Rectal smooth muscle tissue (tissue), 1 donor: ENCODE results near the gene BAHD1.

Source experiments
- H3K27ac ChIP-seq: one replicate; pipeline ENCODE4 v1.7.0; 2013; ENCODE audit warnings: low read depth, low read length, inconsistent platforms
- H3K27me3 ChIP-seq: one replicate; pipeline ENCODE4 v1.7.0; 2013; ENCODE audit warnings: low read length; ENCODE audit not compliant: control insufficient read depth, insufficient read depth
- H3K36me3 ChIP-seq: one replicate; pipeline ENCODE4 v1.7.0; 2013; ENCODE audit warnings: low read length; ENCODE audit not compliant: control insufficient read depth, insufficient read depth
- H3K4me1 ChIP-seq: one replicate; pipeline ENCODE4 v1.7.0; 2013; ENCODE audit warnings: low read length; ENCODE audit not compliant: control insufficient read depth, insufficient read depth
- H3K4me3 ChIP-seq: one replicate; pipeline ENCODE4 v1.7.0; 2013; ENCODE audit warnings: low read length
- H3K9ac ChIP-seq: one replicate; pipeline ENCODE4 v1.7.0; 2013; ENCODE audit warnings: low read length

BAHD1 gene

DNA sequence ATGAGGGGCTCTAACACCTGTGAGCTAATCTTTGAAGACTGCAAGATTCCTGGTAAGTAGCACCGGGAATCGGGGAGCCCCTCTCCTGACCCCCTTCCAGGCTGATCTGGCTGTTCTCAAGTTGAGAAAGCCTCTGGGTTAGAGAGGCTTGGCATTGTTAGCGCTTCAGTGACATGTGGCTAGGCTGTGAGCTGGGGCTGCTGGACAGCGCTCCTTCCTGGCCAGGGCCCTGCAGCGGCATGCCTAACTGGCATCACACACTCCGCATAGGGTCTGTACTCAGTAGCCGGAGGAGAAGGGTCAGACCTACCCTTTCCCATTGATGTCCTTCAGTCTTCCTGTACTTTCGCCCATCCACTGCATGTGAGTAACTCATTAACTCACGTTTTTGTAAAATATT is 27.7 kb upstream of the BAHD1 start:
- peaks cover 47% of the 10 kb centered on the region for H3K36me3 ChIP-seq
- no peaks in the 10 kb centered on the region for H3K27me3 ChIP-seq
- no peak overlapping the region for H3K4me3 ChIP-seq
- H3K27ac ChIP-seq: no peak overlapping the region
- no peaks in the 10 kb centered on the region for H3K4me1 ChIP-seq
- no peak overlapping the region for H3K9ac ChIP-seq

DNA sequence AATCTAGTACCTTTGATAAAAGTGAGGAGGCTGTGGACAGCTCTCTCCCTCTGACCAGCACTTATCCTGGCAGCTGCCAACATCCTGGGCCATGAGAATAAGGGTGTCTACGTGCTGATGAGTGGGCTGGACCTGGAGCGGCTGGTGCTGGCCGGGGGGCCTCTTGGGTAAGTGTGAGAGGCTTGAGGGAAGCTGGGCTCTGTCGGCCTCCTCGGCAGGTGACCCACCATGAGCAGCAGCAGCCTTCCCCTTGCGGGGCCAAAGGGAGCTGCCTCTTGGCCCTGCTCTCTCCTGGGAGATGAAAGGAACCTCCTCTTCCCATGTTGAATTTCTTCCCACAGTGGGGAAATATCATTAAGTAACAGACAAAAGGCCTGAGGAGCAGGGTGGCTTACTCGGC is 25.9 kb upstream of the BAHD1 start:
- no peaks in the 10 kb centered on the region for H3K4me1 ChIP-seq
- H3K27me3 ChIP-seq: no peaks in the 10 kb centered on the region
- H3K4me3 ChIP-seq: no peak overlapping the region
- H3K27ac ChIP-seq: no peak overlapping the region
- H3K36me3 ChIP-seq: peaks cover 44% of the 10 kb centered on the region
- no peak overlapping the region for H3K9ac ChIP-seq

DNA sequence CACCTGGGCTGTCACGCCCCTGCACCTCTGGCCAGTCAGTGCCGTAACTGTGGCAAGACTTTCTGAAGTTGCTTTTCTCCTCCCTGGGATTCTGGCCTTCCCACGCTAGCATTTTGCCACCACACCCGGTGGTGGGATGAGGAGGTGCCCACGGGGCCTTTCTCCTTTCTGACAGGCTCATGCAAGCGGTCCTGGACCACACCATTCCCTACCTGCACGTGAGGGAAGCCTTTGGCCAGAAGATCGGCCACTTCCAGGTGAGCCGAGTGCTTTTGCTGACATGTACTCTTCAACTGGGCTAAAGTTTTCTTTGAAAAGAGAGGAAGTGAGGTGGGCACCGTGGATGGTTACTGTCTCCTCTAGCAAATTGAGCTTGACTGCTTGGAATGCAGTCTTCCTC is 25.5 kb upstream of the BAHD1 start:
- Histone ChIP-seq H3K4me3 (no peak overlapping the region), H3K27ac (no peak overlapping the region), H3K36me3 (peaks cover 43% of the 10 kb centered on the region), H3K9ac (no peak overlapping the region), H3K4me1 (no peaks in the 10 kb centered on the region), H3K27me3 (no peaks in the 10 kb centered on the region)

- H3K36me3 ChIP-seq: peaks cover 36% of the 10 kb centered on the region
- H3K4me1 ChIP-seq: no peaks in the 10 kb centered on the region
- H3K9ac ChIP-seq: no peak overlapping the region
- H3K27me3 ChIP-seq: no peaks in the 10 kb centered on the region
- no peak overlapping the region for H3K4me3 ChIP-seq
- H3K27ac ChIP-seq: no peak overlapping the region
These were observed 24.7 kb upstream of the BAHD1 start for GRCh38 chr15:40416056-40416455.

DNA sequence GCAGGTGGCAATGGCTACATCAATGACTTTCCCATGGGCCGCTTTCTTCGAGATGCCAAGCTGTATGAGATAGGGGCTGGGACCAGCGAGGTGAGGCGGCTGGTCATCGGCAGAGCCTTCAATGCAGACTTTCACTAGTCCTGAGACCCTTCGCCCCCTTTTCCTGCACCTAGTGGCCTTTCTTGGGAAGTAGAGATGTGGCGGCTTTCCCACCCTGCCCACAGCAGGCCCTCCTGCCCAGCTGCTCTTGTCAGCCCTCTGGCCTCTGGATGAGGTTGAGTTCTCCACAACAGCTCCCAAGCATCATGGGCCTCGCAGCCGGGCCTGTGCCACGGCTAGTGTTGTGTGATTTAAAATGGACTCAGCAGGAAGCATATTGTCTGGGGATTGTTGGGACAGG is 22.6 kb upstream of the BAHD1 start:
- Histone ChIP-seq H3K4me1 (no peaks in the 10 kb centered on the region), H3K36me3 (peaks cover 27% of the 10 kb centered on the region), H3K4me3 (no peak overlapping the region)

GRCh38 chr15:40420071-40420713 is 20.6 kb upstream of the BAHD1 start:
- Histone ChIP-seq H3K4me1 (no peaks in the 10 kb centered on the region), H3K27me3 (no peaks in the 10 kb centered on the region), H3K36me3 (peaks cover 20% of the 10 kb centered on the region), H3K27ac (no peak overlapping the region), H3K9ac (no peak overlapping the region), H3K4me3 (no peak overlapping the region)

More for the DNA sequence above, 22.6 kb upstream of the BAHD1 start:
- Histone ChIP-seq H3K9ac (no peak overlapping the region), H3K27me3 (no peaks in the 10 kb centered on the region), H3K27ac (no peak overlapping the region)

DNA sequence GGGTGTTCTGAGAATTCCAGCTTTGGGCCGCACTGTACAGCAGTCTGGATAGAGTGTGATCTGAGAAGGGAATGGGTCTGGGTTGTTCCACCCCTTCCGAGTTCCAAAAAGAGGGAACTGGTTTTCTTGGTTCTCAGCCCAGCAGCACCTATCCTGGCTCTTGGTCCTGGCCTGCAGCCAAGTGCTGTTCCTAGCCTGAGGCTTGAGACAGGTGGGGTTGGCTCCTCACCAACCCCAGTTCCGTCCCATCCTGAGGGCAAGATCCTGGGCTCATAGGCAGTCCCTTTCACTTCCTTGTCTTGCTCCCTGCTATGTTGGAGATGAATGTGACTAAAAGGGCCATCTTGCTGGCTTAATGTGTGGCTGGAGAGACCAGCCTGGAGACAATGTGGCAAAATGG is 20.0 kb upstream of the BAHD1 start:
- H3K9ac ChIP-seq: no peak overlapping the region
- no peak overlapping the region for H3K27ac ChIP-seq
- no peaks in the 10 kb centered on the region for H3K4me1 ChIP-seq

DNA sequence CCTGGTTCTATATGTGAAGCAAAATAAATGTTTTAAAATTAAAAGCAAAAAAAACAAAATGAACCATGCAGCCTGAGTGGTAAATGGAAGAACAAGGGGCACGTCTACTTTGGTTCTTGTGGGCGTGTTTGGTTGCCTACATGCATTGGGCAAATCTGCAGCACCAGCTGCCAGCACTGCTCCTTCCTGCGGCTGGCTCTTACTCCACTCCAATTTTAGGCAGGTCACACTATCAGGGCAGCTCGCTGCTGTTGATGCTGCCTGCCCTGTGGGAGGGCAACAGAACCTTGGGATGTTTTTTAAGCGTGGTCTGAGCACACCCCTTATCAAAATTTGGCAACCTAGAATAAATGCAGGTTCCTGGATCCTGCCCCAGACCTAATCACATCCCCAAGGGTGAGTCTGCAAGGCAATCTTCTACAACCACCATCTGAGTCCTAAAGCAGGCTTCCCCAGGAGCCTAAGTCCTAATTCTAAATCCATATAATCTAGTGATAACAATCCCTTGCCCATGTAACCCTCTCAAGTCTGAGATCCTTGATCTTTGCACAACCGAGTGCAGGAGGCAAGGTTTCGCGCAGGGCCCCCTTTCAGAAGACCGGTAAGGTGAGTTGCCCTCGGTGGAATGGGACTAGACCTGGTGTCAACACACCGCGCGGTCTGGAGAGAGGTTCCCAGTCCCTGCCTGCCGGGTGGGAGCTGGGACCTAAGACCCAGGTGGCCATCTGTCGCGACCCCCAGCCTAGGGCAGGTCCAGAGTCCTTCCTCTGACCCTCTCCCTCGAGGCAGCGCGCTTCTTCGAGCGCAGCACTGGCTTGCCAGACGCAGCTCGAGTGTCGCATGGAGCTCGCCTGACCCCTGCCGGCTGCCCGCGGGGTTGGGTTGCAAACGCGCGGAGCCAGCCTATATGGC is 19.3 kb upstream of the BAHD1 start:
- H3K4me1 ChIP-seq: no peaks in the 10 kb centered on the region
- H3K4me3 ChIP-seq: peak overlapping the region; percentile 49
- no peak overlapping the region for H3K9ac ChIP-seq
- no peaks in the 10 kb centered on the region for H3K27me3 ChIP-seq
- H3K27ac ChIP-seq: no peak overlapping the region
- H3K36me3 ChIP-seq: peaks cover 10% of the 10 kb centered on the region

More for the DNA sequence above, 20.0 kb upstream of the BAHD1 start:
- Histone ChIP-seq H3K4me3 (no peak overlapping the region), H3K36me3 (peaks cover 14% of the 10 kb centered on the region), H3K27me3 (no peaks in the 10 kb centered on the region)

DNA sequence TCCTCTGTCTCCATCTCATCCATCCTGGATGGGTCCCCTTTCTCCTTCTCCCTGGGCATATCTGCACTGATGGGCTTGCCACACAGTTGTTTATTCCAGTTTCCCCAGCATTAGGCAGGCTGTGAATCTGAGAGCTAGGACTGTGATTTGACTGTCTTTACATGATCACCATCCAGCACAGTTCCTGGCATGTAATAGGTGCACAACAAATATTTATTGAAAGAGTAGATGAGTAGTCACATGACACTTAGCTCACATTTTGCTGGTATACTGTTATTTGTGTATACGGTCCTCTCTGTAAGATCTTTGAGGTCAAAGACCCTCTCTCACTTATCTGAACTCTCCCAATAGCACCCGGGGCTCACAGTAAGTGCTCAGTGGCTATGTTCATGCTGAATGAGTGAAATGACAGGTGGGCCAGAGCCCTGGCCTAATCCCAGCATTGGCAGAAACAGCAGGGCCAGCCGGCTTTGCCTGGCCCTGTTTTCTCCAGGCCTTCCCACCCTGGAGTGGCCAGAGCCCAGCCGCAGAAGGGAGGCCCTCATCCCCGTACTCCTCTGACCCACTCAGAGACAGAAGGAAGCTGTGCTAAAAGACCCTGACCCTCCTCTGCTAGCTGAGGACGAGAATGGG is 16.2 kb upstream of the BAHD1 start:
- Histone ChIP-seq H3K27me3 (no peaks in the 10 kb centered on the region), H3K27ac (no peak overlapping the region), H3K9ac (no peak overlapping the region), H3K4me3 (no peak overlapping the region), H3K4me1 (no peaks in the 10 kb centered on the region), H3K36me3 (no peaks in the 10 kb centered on the region)

- Histone ChIP-seq H3K27me3 (no peaks in the 10 kb centered on the region), H3K4me1 (no peaks in the 10 kb centered on the region), H3K4me3 (no peak overlapping the region), H3K36me3 (peaks cover 3% of the 10 kb centered on the region), H3K27ac (no peak overlapping the region), H3K9ac (no peak overlapping the region)
These were observed 15.1 kb upstream of the BAHD1 start for GRCh38 chr15:40425681-40426080.

GRCh38 chr15:40427188-40427587 is 13.6 kb upstream of the BAHD1 start:
- H3K4me3 ChIP-seq: no peak overlapping the region
- no peak overlapping the region for H3K27ac ChIP-seq
- H3K9ac ChIP-seq: no peak overlapping the region
- peaks cover 3% of the 10 kb centered on the region for H3K36me3 ChIP-seq
- H3K27me3 ChIP-seq: no peaks in the 10 kb centered on the region
- no peaks in the 10 kb centered on the region for H3K4me1 ChIP-seq

DNA sequence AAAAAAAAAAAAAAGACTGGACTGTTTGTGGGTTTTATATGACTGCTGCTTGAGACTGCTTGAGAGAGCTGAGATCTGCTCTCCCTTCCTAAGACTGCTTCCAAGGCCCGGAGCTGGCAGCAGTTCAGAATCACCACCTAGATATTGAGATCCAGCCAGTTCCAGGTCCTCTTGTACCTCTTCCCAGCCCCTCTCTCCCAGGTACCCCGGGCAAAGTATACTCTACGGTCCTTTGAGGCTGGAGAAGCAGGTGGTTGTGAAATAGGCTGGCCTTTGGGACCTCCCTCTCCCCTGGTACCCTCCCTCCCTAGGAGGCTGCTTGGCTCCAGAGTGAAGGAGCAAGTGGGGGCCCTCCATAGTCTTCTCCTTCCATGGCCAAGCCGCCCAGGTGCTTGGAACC is 12.6 kb upstream of the BAHD1 start:
- Histone ChIP-seq H3K27me3 (no peaks in the 10 kb centered on the region), H3K27ac (no peak overlapping the region), H3K4me1 (no peaks in the 10 kb centered on the region), H3K4me3 (no peak overlapping the region), H3K9ac (no peak overlapping the region), H3K36me3 (peaks cover 3% of the 10 kb centered on the region)
